ENCODE measurements around the gene UNC13C. TPM values are rescaled to one million over a fixed set of nuclear protein-coding genes. Genes with fewer than 3 reads are reported as not detected.
"Not testable (repeated sequence)": the region's sequence is repeated elsewhere in the genome, so short reads cannot be mapped to it uniquely, and the experiment has no call there.

UNC13C gene
- total RNA-seq, 4 donors from 2014 or later, result 0.04 to 0.24 (median 0.22) TPM

- Histone ChIP-seq H3K4me1 (no peaks in the 10 kb centered on the region), H3K36me3 (no peaks in the 10 kb centered on the region), H3K4me3 (no peak overlapping the region), H3K9me3 (no peaks in the 10 kb centered on the region), H3K27ac (no peak overlapping the region), H3K27me3 (no peaks in the 10 kb centered on the region)
- no peak for DNase-seq (ENCODE audit: low spot score in 2 of 2)
- TF ChIP-seq EP300 (IDR thresholded peaks at IDR 0.05) (no peak), POLR2A (IDR thresholded peaks at IDR 0.05) (no peak), POLR2AphosphoS5 (IDR thresholded peaks at IDR 0.05) (no peak)
- TF ChIP-seq, protein P1, sequence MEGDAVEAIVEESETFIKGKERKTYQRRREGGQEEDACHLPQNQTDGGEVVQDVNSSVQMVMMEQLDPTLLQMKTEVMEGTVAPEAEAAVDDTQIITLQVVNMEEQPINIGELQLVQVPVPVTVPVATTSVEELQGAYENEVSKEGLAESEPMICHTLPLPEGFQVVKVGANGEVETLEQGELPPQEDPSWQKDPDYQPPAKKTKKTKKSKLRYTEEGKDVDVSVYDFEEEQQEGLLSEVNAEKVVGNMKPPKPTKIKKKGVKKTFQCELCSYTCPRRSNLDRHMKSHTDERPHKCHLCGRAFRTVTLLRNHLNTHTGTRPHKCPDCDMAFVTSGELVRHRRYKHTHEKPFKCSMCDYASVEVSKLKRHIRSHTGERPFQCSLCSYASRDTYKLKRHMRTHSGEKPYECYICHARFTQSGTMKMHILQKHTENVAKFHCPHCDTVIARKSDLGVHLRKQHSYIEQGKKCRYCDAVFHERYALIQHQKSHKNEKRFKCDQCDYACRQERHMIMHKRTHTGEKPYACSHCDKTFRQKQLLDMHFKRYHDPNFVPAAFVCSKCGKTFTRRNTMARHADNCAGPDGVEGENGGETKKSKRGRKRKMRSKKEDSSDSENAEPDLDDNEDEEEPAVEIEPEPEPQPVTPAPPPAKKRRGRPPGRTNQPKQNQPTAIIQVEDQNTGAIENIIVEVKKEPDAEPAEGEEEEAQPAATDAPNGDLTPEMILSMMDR (IDR thresholded peaks at IDR 0.05), result no peak
- whole genome bisulfite sequencing, result 81% methylated on average over 1 of the region's 1 CpG
Observed at GRCh38 chr15:54388746-54389145, 410.5 kb downstream of the UNC13C start.

DNA sequence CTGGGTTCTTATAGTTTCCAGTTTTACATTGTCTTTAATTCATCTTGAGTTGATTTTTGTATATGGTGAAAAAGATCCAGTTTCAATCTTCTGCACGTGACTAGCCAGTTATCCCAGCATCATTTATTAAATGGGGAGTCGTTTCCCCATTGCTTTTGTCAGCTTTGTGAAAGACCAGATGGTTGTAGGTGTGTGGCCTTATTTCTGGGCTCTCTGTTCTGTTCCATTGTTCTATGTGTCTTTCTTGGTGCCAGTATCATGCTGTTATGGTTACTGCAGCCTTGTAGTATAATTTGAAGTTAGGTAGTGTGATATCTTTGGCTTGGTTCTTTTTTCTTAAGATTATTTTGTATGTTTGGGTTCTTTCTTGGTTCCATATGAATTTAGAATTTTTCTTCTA lies 432.2 kb downstream of the UNC13C start:
- TF ChIP-seq EP300 (IDR thresholded peaks at IDR 0.05) (no peak), POLR2A (IDR thresholded peaks at IDR 0.05) (no peak), POLR2AphosphoS5 (IDR thresholded peaks at IDR 0.05) (no peak)
- TF ChIP-seq, protein P1 (IDR thresholded peaks at IDR 0.05), result no peak
- Histone ChIP-seq H3K9me3 (no peaks in the 10 kb centered on the region), H3K4me3 (no peak overlapping the region), H3K27ac (no peak overlapping the region), H3K36me3 (no peaks in the 10 kb centered on the region), H3K27me3 (no peaks in the 10 kb centered on the region), H3K4me1 (no peaks in the 10 kb centered on the region)
- DNase-seq (ENCODE audit: low spot score in 2 of 2), result no peak
- WGBS, result 58% methylated on average over 2 of the region's 2 CpGs

DNA sequence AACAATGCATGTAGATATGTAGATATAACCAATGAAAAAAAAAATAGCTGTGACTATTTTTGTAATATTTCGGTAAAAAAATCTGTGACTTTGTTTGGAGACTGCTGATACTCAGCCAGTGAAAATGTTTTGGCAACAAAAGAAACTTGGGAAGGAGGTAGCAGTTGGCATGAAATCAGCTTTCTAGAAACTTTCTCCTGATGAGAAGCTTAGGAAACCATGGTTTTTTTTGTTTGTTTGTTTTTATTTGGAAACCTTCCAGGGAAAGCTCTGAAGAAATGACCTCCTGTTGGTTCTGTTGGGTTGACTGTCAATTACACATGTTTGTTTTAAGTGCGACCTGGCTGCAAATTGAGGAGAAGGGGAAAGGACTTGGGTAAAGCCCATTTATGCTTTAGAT lies 445.9 kb downstream of the UNC13C start:
- Histone ChIP-seq H3K27ac (no peak overlapping the region), H3K4me1 (no peaks in the 10 kb centered on the region), H3K27me3 (no peaks in the 10 kb centered on the region), H3K9me3 (peaks cover 3% of the 10 kb centered on the region), H3K36me3 (no peaks in the 10 kb centered on the region), H3K4me3 (no peak overlapping the region)
- no peak for TF ChIP-seq POLR2A (IDR thresholded peaks at IDR 0.05)
- 68% methylated on average over 2 of the region's 2 CpGs for WGBS
- no peak for DNase-seq (ENCODE audit: low spot score in 2 of 2)

- 79% methylated on average over 4 of the region's 4 CpGs for WGBS
- Histone ChIP-seq H3K4me3 (no peak overlapping the region), H3K27ac (no peak overlapping the region), H3K27me3 (no peaks in the 10 kb centered on the region), H3K36me3 (no peaks in the 10 kb centered on the region), H3K4me1 (no peaks in the 10 kb centered on the region), H3K9me3 (peaks cover 7% of the 10 kb centered on the region)
- TF ChIP-seq, protein P1 (IDR thresholded peaks at IDR 0.05), result no peak
- TF ChIP-seq EP300 (IDR thresholded peaks at IDR 0.05), result no peak
- no peak for TF ChIP-seq POLR2AphosphoS5 (IDR thresholded peaks at IDR 0.05)
- no peak for TF ChIP-seq POLR2A (IDR thresholded peaks at IDR 0.05)
- DNase-seq (ENCODE audit: low spot score in 2 of 2), result no peak
Observed at GRCh38 chr15:54428596-54428995, 450.4 kb downstream of the UNC13C start.

- H3K4me3 ChIP-seq; DNase-seq (ENCODE audit: low spot score in 2 of 2); H3K27me3 ChIP-seq; H3K27ac ChIP-seq; H3K4me1 ChIP-seq; H3K36me3 ChIP-seq: not testable (repeated sequence)
- WGBS, result 80% methylated on average over 9 of the region's 9 CpGs
- H3K9me3 ChIP-seq, result peaks cover 22% of the 10 kb centered on the region
Observed at GRCh38 chr15:54450288-54450687, 472.0 kb downstream of the UNC13C start.

DNA sequence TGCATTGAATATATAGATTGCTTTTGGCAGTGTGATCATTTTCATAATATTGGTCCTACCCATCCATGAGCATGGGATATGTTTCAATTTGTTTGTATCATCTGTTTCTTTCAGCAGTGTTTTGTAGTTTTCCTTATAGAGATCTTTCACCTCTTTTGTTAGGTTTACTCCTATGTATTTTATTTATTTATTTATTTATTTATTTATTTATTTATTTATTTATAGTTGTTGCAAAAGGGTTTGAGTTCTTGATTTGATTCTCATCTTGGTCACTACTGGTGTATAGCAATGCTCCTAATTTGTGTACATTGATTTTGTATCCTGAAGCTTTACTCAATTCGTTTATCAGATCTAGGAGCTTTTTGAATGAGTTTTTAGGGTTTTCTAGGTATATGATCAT lies 478.2 kb downstream of the UNC13C start:
- WGBS, result 59% methylated on average over 1 of the region's 1 CpG
- H3K27ac ChIP-seq, result no peak overlapping the region
- H3K27me3 ChIP-seq, result no peaks in the 10 kb centered on the region
- H3K4me1 ChIP-seq, result no peaks in the 10 kb centered on the region
- no peak overlapping the region for H3K4me3 ChIP-seq
- peaks cover 33% of the 10 kb centered on the region for H3K9me3 ChIP-seq
- TF ChIP-seq POLR2A (IDR thresholded peaks at IDR 0.05), result no peak
- no peak for TF ChIP-seq POLR2AphosphoS5 (IDR thresholded peaks at IDR 0.05)
- TF ChIP-seq, protein P1 (IDR thresholded peaks at IDR 0.05), result no peak
- no peak for TF ChIP-seq EP300 (IDR thresholded peaks at IDR 0.05)
- H3K36me3 ChIP-seq, result no peaks in the 10 kb centered on the region
- no peak for DNase-seq (ENCODE audit: low spot score in 2 of 2)
